Measurements from ENCODE around the gene SNUPN. TPM values are rescaled to one million over a fixed set of nuclear protein-coding genes. Genes with fewer than 3 reads are reported as not detected.

Gene SNUPN
- total RNA-seq, 1 donor = 43.3 TPM

GRCh38 chr15:75648156-75649000, 22.9 kb upstream of the SNUPN start:
- TF ChIP-seq, protein P1, sequence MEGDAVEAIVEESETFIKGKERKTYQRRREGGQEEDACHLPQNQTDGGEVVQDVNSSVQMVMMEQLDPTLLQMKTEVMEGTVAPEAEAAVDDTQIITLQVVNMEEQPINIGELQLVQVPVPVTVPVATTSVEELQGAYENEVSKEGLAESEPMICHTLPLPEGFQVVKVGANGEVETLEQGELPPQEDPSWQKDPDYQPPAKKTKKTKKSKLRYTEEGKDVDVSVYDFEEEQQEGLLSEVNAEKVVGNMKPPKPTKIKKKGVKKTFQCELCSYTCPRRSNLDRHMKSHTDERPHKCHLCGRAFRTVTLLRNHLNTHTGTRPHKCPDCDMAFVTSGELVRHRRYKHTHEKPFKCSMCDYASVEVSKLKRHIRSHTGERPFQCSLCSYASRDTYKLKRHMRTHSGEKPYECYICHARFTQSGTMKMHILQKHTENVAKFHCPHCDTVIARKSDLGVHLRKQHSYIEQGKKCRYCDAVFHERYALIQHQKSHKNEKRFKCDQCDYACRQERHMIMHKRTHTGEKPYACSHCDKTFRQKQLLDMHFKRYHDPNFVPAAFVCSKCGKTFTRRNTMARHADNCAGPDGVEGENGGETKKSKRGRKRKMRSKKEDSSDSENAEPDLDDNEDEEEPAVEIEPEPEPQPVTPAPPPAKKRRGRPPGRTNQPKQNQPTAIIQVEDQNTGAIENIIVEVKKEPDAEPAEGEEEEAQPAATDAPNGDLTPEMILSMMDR (IDR thresholded peaks at IDR 0.05; ENCODE audit: insufficient read depth, low read length) = no peak
- peak overlapping the region; percentile 86 for H3K4me3 ChIP-seq (ENCODE audit: low read depth, low read length)
- peak; percentile 61 for DNase-seq (ENCODE audit: low read depth)

- H3K4me3 ChIP-seq (ENCODE audit: low read depth, low read length) = peak within 1 kb of the TSS; percentile 86
- DNase-seq (ENCODE audit: low read depth) = peak; percentile 89
- TF ChIP-seq, protein P1 (IDR thresholded peaks at IDR 0.05; ENCODE audit: insufficient read depth, low read length) = peak; percentile 45
These were observed 22.0 kb upstream of the SNUPN start, which contains the start of gene SNX33 for GRCh38 chr15:75647370-75648155. TSS of gene SNX33 (plus strand) at chr15:75647912. CDS start at chr15:75649103, 1,191 bp downstream.

- no peak for DNase-seq (ENCODE audit: low read depth)
- TF ChIP-seq, protein P1 (IDR thresholded peaks at IDR 0.05; ENCODE audit: insufficient read depth, low read length) = no peak
- H3K4me3 ChIP-seq (ENCODE audit: low read depth, low read length) = peak overlapping the region; percentile 86
These were observed 21.4 kb upstream of the SNUPN start for GRCh38 chr15:75646944-75647364.

- peak overlapping the region; percentile 86 for H3K4me3 ChIP-seq (ENCODE audit: low read depth, low read length)
- TF ChIP-seq, protein P1 (IDR thresholded peaks at IDR 0.05; ENCODE audit: insufficient read depth, low read length) = no peak
- DNase-seq (ENCODE audit: low read depth) = no peak
These were observed 20.8 kb upstream of the SNUPN start for GRCh38 chr15:75646112-75646943.

DNA sequence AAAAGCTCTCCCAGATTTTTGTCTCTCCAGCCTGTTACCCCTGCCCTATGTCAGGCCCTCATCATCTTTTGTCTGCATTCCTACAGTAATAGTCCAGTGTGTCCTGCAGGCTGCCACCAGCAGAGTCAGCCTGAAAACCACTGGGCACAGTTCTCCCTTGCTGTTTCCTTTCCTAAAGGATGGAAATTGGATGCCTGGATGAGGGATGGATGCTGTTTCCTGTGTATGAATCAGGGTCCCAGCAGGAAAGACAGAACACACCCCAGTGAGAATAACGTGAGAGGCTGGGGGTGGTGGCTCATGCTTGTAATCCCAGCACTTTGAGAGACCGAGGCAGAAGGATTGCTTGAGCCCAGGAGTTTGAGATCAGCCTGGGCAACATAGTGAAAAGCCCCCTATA, 18.9 kb upstream of the SNUPN start:
- H3K4me3 ChIP-seq (ENCODE audit: low read depth, low read length) = no peak overlapping the region
- TF ChIP-seq, protein P1 (IDR thresholded peaks at IDR 0.05; ENCODE audit: insufficient read depth, low read length) = no peak
- no peak for DNase-seq (ENCODE audit: low read depth)

GRCh38 chr15:75641603-75642002, 16.1 kb upstream of the SNUPN start:
- TF ChIP-seq, protein P1 (IDR thresholded peaks at IDR 0.05; ENCODE audit: insufficient read depth, low read length) = no peak
- DNase-seq (ENCODE audit: low read depth) = no peak
- H3K4me3 ChIP-seq (ENCODE audit: low read depth, low read length) = no peak overlapping the region
